ENCODE measurements around the gene AGAP2. TPM values are rescaled to one million over a fixed set of nuclear protein-coding genes. Genes with fewer than 3 reads are reported as not detected.

AGAP2 gene
- polyA plus RNA-seq, 3 donors, result 0.77 to 3.1 (median 2.2) TPM

- H3K27ac ChIP-seq (ENCODE audit: low read depth, low read length), result no peak overlapping the region
- WGBS, 3 donors, result 38 to 49% (median 39%) methylated on average over 14 of the region's 14 CpGs
Observed at GRCh38 chr12:57741844-57742738, 3.5 kb upstream of the AGAP2 start.

- 24 to 75% (median 50%) methylated on average over 1 of the region's 1 CpG for WGBS, 3 donors
- no peak overlapping the region for H3K27ac ChIP-seq (ENCODE audit: low read depth, low read length)
Observed at GRCh38 chr12:57741413-57741789, 2.9 kb upstream of the AGAP2 start.

GRCh38 chr12:57740656-57741412, 2.3 kb upstream of the AGAP2 start:
- H3K27ac ChIP-seq (ENCODE audit: low read depth, low read length), result no peak overlapping the region
- WGBS, 3 donors, result 42 to 67% (median 44%) methylated on average over 5 of the region's 5 CpGs

GRCh38 chr12:57739914-57740538, 1.5 kb upstream of the AGAP2 start:
- no peak overlapping the region for H3K27ac ChIP-seq (ENCODE audit: low read depth, low read length)

GRCh38 chr12:57739387-57739786, 845 bp upstream of the AGAP2 start:
- no peak overlapping the region for H3K27ac ChIP-seq (ENCODE audit: low read depth, low read length)
- WGBS, 3 donors, result 13 to 52% (median 37%) methylated on average over 7 of the region's 7 CpGs

More at GRCh38 chr12:57739914-57740538, 1.5 kb upstream of the AGAP2 start:
- WGBS, 3 donors, result 36 to 61% (median 59%) methylated on average over 10 of the region's 10 CpGs

- H3K27ac ChIP-seq (ENCODE audit: low read depth, low read length), result no peak overlapping the region
- 13 to 45% (median 33%) methylated on average over 63 to 109 of the region's 110 CpGs for WGBS, 3 donors
Observed at GRCh38 chr12:57737467-57738460, 778 bp downstream of the AGAP2 start.

- no peak overlapping the region for H3K27ac ChIP-seq (ENCODE audit: low read depth, low read length)
- 9 to 47% (median 42%) methylated on average over 30 to 31 of the region's 31 CpGs for WGBS, 3 donors
Observed at GRCh38 chr12:57736741-57737466, 1.6 kb downstream of the AGAP2 start.

- H3K27ac ChIP-seq (ENCODE audit: low read depth, low read length), result no peak overlapping the region
- 5 to 45% (median 27%) methylated on average over 48 to 49 of the region's 49 CpGs for WGBS, 3 donors
Observed at GRCh38 chr12:57735952-57736740, 2.4 kb downstream of the AGAP2 start.

- 11 to 44% (median 32%) methylated on average over 8 of the region's 8 CpGs for WGBS, 3 donors
- H3K27ac ChIP-seq (ENCODE audit: low read depth, low read length), result no peak overlapping the region
Observed at GRCh38 chr12:57735198-57735855, 3.2 kb downstream of the AGAP2 start.

GRCh38 chr12:57734591-57734990, 4.0 kb downstream of the AGAP2 start:
- 76 to 86% (median 82%) methylated on average over 4 of the region's 4 CpGs for WGBS, 3 donors
- no peak overlapping the region for H3K27ac ChIP-seq (ENCODE audit: low read depth, low read length)

GRCh38 chr12:57733928-57734327, 4.6 kb downstream of the AGAP2 start:
- 75 to 88% (median 84%) methylated on average over 6 of the region's 6 CpGs for WGBS, 3 donors
- H3K27ac ChIP-seq (ENCODE audit: low read depth, low read length), result no peak overlapping the region

- 79 to 84% (median 80%) methylated on average over 11 of the region's 11 CpGs for WGBS, 3 donors
- H3K27ac ChIP-seq (ENCODE audit: low read depth, low read length), result no peak overlapping the region
Observed at GRCh38 chr12:57732726-57733593, 5.6 kb downstream of the AGAP2 start.

GRCh38 chr12:57732270-57732669, 6.3 kb downstream of the AGAP2 start:
- WGBS, 3 donors, result 73 to 84% (median 78%) methylated on average over 4 of the region's 4 CpGs
- H3K27ac ChIP-seq (ENCODE audit: low read depth, low read length), result no peak overlapping the region

- 70 to 85% (median 82%) methylated on average over 19 of the region's 19 CpGs for WGBS, 3 donors
- H3K27ac ChIP-seq (ENCODE audit: low read depth, low read length), result no peak overlapping the region
Observed at GRCh38 chr12:57731411-57732080, 7.0 kb downstream of the AGAP2 start.
